HepG2 (cell line): ENCODE results near the gene PLA2G4A. TPM values are rescaled to one million over a fixed set of nuclear protein-coding genes. Genes with fewer than 3 reads are reported as not detected.

ENCODE experiments used
- ATAC-seq: fragments of 200-7000 bp; cut with Tn5 transposase; 3 replicates; pipeline ENCODE4 v1.9.1; 2020; ENCODE audit warnings: mild to moderate bottlenecking, moderate library complexity
- BruUV-seq: library from RNA; stranded (reverse); fragments of 400-500 nt; replicated peaks from 2 replicates; lab custom pipeline; 2021; lab: Mats Ljungman, UMichigan
- CTCF ChIA-PET: fragments of 300-600 bp; formaldehyde crosslinking; extraction: SDS; loops from one replicate; lab custom pipeline; 2021; ENCODE audit warnings: low total read pairs, inconsistent platforms, low intra/inter-chr PET ratio; lab: Yijun Ruan, JAX
- POLR2A ChIA-PET: fragments of 350-600 bp; sonication (Branson Sonifier 250); formaldehyde crosslinking; loops from one replicate; lab custom pipeline; 2020; ENCODE audit warnings: antibody characterized with exemption, inconsistent platforms; lab: Yijun Ruan, JAX
- DNase-seq: peaks from one replicate; pipeline ENCODE4 v3.0.0-alpha.2; 2015; ENCODE audit warnings: low spot score
- FAIRE-seq: peaks from 3 replicates; lab custom pipeline; 2011; peaks lifted over from hg19 to GRCh38; lab: Jason Lieb, UNC
- H2AFZ ChIP-seq: one replicate; pipeline ENCODE4 v1.6.1; 2011; ENCODE audit warnings: low read length, inconsistent platforms
- H3K27ac ChIP-seq: fragments of 300-600 bp; 3 replicates; pipeline ENCODE4 v1.8.0; 2011; ENCODE audit warnings: mixed run types, mild to moderate bottlenecking, mixed read lengths, low read length, inconsistent platforms; ENCODE audit not compliant: insufficient read depth; ENCODE audit errors: extremely low read length
- H3K27me3 ChIP-seq, 2 experiments: fragments of 200-600 bp in 1 of 2; 2 replicates in 1 of 2; 3 replicates in 1 of 2; pipeline versions ENCODE4 v1.6.0 to v1.8.0; 2011; ENCODE audit warnings: low read length in 2 of 2, mild to moderate bottlenecking in 2 of 2, moderate library complexity in 2 of 2, inconsistent platforms in 1 of 2; ENCODE audit not compliant: insufficient read depth in 2 of 2, control insufficient read depth in 1 of 2
- H3K36me3 ChIP-seq, 2 experiments: fragments of 200-600 bp in 1 of 2; replicated peaks in 1 of 2; 2 replicates in 1 of 2; 3 replicates in 1 of 2; pipeline versions ENCODE4 v1.5.1 to v1.8.0; 2011; ENCODE audit warnings: low read length in 2 of 2, inconsistent platforms in 1 of 2; ENCODE audit not compliant: insufficient read depth in 2 of 2, control insufficient read depth in 1 of 2
- H3K4me1 ChIP-seq: 2 replicates; pipeline ENCODE4 v1.5.1; 2012; ENCODE audit warnings: low read length, inconsistent platforms; ENCODE audit not compliant: insufficient read depth
- H3K4me2 ChIP-seq: 2 replicates; pipeline ENCODE4 v1.6.0; 2011; ENCODE audit warnings: low read depth, low read length, inconsistent platforms
- H3K4me3 ChIP-seq, 3 experiments: fragments of 200-600 bp in 1 of 3; sonication (generic), shearing (Covaris generic) in 1 of 3; replicated peaks in 1 of 3; 2 replicates each; pipeline ENCODE4 v1.5.1; 2011 to 2016; ENCODE audit warnings: low read length in 3 of 3, inconsistent platforms in 2 of 3, low read depth in 2 of 3, mild to moderate bottlenecking in 2 of 3, control low read depth in 1 of 3, mixed read lengths in 1 of 3; ENCODE audit not compliant: insufficient read depth in 1 of 3
- H3K79me2 ChIP-seq: one replicate; pipeline ENCODE4 v1.6.1; 2011; ENCODE audit warnings: low read length, inconsistent platforms; ENCODE audit not compliant: insufficient read depth
- H3K9ac ChIP-seq: 2 replicates; pipeline ENCODE4 v1.6.0; 2011; ENCODE audit warnings: mild to moderate bottlenecking, low read depth, low read length, inconsistent platforms; ENCODE audit not compliant: insufficient read depth
- H3K9me3 ChIP-seq: 2 replicates; pipeline ENCODE4 v1.5.1; 2012; ENCODE audit warnings: mild to moderate bottlenecking, low read length
- H4K20me1 ChIP-seq: 2 replicates; pipeline ENCODE4 v1.6.0; 2011; ENCODE audit warnings: inconsistent platforms, mild to moderate bottlenecking, low read length, moderate library complexity; ENCODE audit not compliant: insufficient read depth
- FLYWCH1 ChIP-seq: sonication (generic); formaldehyde crosslinking; IDR thresholded peaks from 2 replicates; pipeline ENCODE4 v1.8.1; 2023; ENCODE audit warnings: mild to moderate bottlenecking, missing genetic modification reagents
- KDM3A ChIP-seq: IDR thresholded peaks from 2 replicates; pipeline ENCODE4 v1.6.1; 2018; ENCODE audit warnings: low read depth, missing compliant biosample characterization
- KLF16 ChIP-seq, 2 experiments: sonication (generic) in 1 of 2; formaldehyde crosslinking in 1 of 2; IDR thresholded peaks; 2 replicates each; pipeline versions ENCODE4 v1.6.1 to v1.8.0; 2016 to 2023; ENCODE audit warnings: missing genetic modification reagents in 2 of 2, missing compliant biosample characterization in 1 of 2
- MYNN ChIP-seq: sonication (generic); formaldehyde crosslinking; IDR thresholded peaks from 2 replicates; pipeline ENCODE4 v1.4.0; 2020; ENCODE audit warnings: mild to moderate bottlenecking, low read depth, missing genetic modification reagents
- PAWR ChIP-seq: sonication (generic); formaldehyde crosslinking; IDR thresholded peaks from 2 replicates; pipeline ENCODE4 v1.4.0; 2020; ENCODE audit warnings: missing genetic modification reagents, mild to moderate bottlenecking, borderline replicate concordance
- RFX1 ChIP-seq: fragments of 450-650 bp; IDR thresholded peaks from 2 replicates; pipeline ENCODE4 v1.6.1; 2017
- STAT5B ChIP-seq: sonication (generic); formaldehyde crosslinking; IDR thresholded peaks from 2 replicates; pipeline ENCODE4 v1.4.0; 2020; ENCODE audit warnings: missing genetic modification reagents
- ZNF12 ChIP-seq: sonication (generic); formaldehyde crosslinking; IDR thresholded peaks from 2 replicates; pipeline ENCODE4 v1.5.0; 2020; ENCODE audit warnings: missing genetic modification reagents
- ZNF557 ChIP-seq: sonication (generic); formaldehyde crosslinking; IDR thresholded peaks from 2 replicates; pipeline ENCODE4 v1.4.0; 2020; ENCODE audit warnings: missing genetic modification reagents
- ZSCAN20 ChIP-seq: sonication (generic); formaldehyde crosslinking; IDR thresholded peaks from 2 replicates; pipeline ENCODE4 v1.4.0; 2020; ENCODE audit warnings: missing genetic modification reagents, mild to moderate bottlenecking, borderline replicate concordance
- WGBS: methylation state at CpG from one replicate; pipeline ENCODE4 v1.1.6; 2017; ENCODE audit warnings: low lambda C conversion rate; 5-methylcytosine and 5-hydroxymethylcytosine counted together
- in situ Hi-C: cut with HindIII; loops from 2 replicates; pipeline ENCODE4 v1.10.0; 2017; ENCODE audit warnings: low pct_unique_long_range_greater_than_20kb; ENCODE audit not compliant: extremely low pct_ligation_motif_present
- intact Hi-C: fragments of 100-400 bp; cut with micrococcal nuclease; formaldehyde crosslinking; loops from one replicate; pipeline ENCODE4 v1.10.0; 2022; ENCODE audit not compliant: unreplicated experiment
- polyA plus RNA-seq, 8 experiments: library from polyadenylated mRNA; depleted of rRNA in 3 of 8; stranded (reverse) in 7 of 8; unstranded in 1 of 8; fragments of >200 nt; fragmentation: Illumina TruSeq in 4 of 8; extraction: Trizol in 4 of 8; gene quantifications; 2 replicates each; pipeline versions ENCODE4 v1.2.1 to v1.2.3, GENCODE V29; 2011 to 2016; ENCODE audit warnings: low read depth in 4 of 8, missing spikeins in 1 of 8, mixed read lengths in 1 of 8; ENCODE audit not compliant: insufficient read depth in 1 of 8
- total RNA-seq, 5 experiments: library from RNA; depleted of rRNA; stranded (reverse); fragments of >200 nt; fragmentation: Illumina TruSeq; extraction: Trizol; gene quantifications; 2 replicates each; pipeline ENCODE4 v1.2.3, GENCODE V29; 2016; ENCODE audit warnings: low read depth in 1 of 5
- TF ChIP-seq, protein P1 (sequence below): sonication (generic); formaldehyde crosslinking; IDR thresholded peaks from 2 replicates; pipeline ENCODE4 v1.9.0; 2021; ENCODE audit warnings: missing genetic modification reagents, borderline replicate concordance

PLA2G4A gene
- total and polyA plus RNA-seq, 2 of the 13 experiments (the other 11 are each of a cell fraction or from before 2014, with no cell fraction given) = not detected

GRCh38 chr1:186976700-186977099 lies 148.0 kb downstream of the PLA2G4A start (continued):
- TF ChIP-seq, protein P1, sequence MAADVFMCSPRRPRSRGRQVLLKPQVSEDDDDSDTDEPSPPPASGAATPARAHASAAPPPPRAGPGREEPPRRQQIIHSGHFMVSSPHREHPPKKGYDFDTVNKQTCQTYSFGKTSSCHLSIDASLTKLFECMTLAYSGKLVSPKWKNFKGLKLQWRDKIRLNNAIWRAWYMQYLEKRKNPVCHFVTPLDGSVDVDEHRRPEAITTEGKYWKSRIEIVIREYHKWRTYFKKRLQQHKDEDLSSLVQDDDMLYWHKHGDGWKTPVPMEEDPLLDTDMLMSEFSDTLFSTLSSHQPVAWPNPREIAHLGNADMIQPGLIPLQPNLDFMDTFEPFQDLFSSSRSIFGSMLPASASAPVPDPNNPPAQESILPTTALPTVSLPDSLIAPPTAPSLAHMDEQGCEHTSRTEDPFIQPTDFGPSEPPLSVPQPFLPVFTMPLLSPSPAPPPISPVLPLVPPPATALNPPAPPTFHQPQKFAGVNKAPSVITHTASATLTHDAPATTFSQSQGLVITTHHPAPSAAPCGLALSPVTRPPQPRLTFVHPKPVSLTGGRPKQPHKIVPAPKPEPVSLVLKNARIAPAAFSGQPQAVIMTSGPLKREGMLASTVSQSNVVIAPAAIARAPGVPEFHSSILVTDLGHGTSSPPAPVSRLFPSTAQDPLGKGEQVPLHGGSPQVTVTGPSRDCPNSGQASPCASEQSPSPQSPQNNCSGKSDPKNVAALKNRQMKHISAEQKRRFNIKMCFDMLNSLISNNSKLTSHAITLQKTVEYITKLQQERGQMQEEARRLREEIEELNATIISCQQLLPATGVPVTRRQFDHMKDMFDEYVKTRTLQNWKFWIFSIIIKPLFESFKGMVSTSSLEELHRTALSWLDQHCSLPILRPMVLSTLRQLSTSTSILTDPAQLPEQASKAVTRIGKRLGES = no peak
- TF ChIP-seq MYNN (CRISPR knock-in tag) (no peak), PAWR (no peak), ZNF557 (CRISPR knock-in tag) (no peak)

DNA sequence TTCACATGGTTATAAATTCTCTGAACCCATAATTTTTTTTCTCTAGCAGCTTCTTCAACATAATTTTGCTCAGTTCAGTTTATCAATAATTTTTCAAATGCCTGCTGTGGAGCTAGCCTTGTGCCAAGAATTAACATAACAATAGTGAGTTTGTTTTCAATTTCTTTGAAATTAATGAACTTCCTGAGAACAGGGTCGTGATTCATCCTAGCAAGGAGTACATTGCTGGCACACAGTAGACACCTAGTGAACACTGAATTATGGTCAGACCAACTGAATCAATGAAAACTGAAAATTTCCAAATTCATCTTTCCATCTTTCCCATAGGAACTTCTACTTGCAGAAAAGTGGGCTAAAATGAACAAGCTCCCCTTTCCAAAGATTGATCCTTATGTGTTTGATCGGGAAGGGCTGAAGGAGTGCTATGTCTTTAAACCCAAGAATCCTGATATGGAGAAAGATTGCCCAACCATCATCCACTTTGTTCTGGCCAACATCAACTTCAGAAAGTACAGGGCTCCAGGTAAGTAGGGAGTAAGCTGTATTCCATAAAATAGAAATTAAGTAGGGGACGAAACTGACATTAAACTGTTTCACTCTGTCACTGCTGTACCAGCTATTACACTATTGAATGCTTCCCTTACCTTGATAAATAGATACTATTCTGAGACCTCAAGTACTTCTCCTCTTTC lies 148.7 kb downstream of the PLA2G4A start:
- POLR2A ChIA-PET = no interaction called here

More for the DNA sequence above, 148.7 kb downstream of the PLA2G4A start:
- H3K27me3 ChIP-seq = no peaks in the 10 kb centered on the region
- no peak overlapping the region for H3K9ac ChIP-seq
- H2AFZ ChIP-seq = no peak overlapping the region
- ATAC-seq (no peak), FAIRE-seq (no peak), DNase-seq (no peak)
- H3K36me3 ChIP-seq = no peaks in the 10 kb centered on the region
- no peaks in the 10 kb centered on the region for H3K9me3 ChIP-seq
- intact Hi-C loops (no loop called here), in situ Hi-C loops (no loop called here)
- H3K4me3 ChIP-seq = no peak overlapping the region
- no peaks in the 10 kb centered on the region for H3K4me1 ChIP-seq
- H3K79me2 ChIP-seq = no peaks in the 10 kb centered on the region
- WGBS = 1% methylated on average over 3 of the region's 3 CpGs
- BruUV-seq = no TSS peak
- no peak overlapping the region for H3K4me2 ChIP-seq
- H3K27ac ChIP-seq = no peak overlapping the region
- CTCF ChIA-PET = no interaction called here
- TF ChIP-seq RFX1 = no peak
- TF ChIP-seq ZNF12 (CRISPR knock-in tag) = no peak
- TF ChIP-seq FLYWCH1 = no peak
- no peak for TF ChIP-seq ZSCAN20 (CRISPR knock-in tag)
- TF ChIP-seq STAT5B (CRISPR knock-in tag) = no peak
- TF ChIP-seq KLF16 (CRISPR knock-in tag; IDR thresholded peaks at IDR 0.05) = no peak
- no peak for TF ChIP-seq KDM3A
- H4K20me1 ChIP-seq = no peaks in the 10 kb centered on the region
